ENCODE results near the gene NMNAT3.

NMNAT3 gene

DNA sequence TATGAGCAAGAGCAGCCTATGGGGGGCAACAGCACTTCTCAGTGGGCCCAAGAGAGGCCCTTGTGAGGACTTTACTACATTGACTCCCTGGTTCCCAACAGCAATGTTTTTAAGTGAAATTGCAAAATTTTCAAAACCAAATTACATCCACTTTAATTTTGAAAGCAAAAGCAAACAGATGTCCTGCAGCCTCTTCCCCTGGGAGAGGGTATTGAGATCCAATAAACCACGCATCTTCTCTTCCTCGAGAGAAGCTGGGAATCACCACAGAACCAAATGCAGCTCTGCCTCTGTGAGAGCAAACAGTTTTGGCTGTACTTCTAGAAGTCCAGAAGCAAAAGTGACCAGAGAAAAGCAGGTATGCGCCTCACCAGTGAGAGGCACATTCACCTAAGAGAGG is 25.2 kb downstream of the NMNAT3 start:
- no peak overlapping the region for H3K4me3 ChIP-seq (ENCODE audit: low read depth, low read length)
- in situ Hi-C loops (cut with HindIII; ENCODE audit: low sequenced_read_pairs): no loop called here
- TF ChIP-seq, protein P1, sequence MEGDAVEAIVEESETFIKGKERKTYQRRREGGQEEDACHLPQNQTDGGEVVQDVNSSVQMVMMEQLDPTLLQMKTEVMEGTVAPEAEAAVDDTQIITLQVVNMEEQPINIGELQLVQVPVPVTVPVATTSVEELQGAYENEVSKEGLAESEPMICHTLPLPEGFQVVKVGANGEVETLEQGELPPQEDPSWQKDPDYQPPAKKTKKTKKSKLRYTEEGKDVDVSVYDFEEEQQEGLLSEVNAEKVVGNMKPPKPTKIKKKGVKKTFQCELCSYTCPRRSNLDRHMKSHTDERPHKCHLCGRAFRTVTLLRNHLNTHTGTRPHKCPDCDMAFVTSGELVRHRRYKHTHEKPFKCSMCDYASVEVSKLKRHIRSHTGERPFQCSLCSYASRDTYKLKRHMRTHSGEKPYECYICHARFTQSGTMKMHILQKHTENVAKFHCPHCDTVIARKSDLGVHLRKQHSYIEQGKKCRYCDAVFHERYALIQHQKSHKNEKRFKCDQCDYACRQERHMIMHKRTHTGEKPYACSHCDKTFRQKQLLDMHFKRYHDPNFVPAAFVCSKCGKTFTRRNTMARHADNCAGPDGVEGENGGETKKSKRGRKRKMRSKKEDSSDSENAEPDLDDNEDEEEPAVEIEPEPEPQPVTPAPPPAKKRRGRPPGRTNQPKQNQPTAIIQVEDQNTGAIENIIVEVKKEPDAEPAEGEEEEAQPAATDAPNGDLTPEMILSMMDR (IDR thresholded peaks at IDR 0.05; ENCODE audit: low read depth, low read length, missing control alignments): no peak
- DNase-seq (ENCODE audit: low read depth): no peak

DNA sequence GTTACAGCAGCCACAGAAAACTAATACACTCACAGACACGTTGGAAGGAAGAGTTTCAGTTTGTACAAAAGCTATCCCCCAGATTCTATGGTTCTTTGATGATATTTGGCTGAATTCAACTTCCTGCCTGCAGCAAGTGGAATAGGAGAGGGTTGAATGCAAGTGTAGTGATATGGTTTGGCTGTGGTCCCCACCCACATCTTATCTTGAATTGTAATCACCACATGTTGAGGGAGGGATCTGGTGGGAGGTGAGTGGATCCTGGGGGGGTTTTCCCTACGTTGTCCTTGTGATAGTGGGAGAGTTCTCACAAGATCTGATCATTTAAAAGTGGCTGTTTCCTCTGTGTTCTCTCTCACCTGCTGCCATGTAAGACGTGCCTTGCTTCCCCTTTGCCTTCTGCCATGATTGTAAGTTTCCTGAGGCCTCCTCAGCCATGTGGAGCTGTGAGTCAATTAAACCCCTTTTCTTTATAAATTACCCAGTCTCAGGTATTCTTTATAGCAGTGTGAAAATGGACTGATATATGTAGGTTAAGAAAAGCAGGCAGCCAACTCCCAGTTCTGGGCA is 29.8 kb downstream of the NMNAT3 start:
- TF ChIP-seq, protein P1 (IDR thresholded peaks at IDR 0.05; ENCODE audit: low read depth, low read length, missing control alignments): no peak
- no peak overlapping the region for H3K4me3 ChIP-seq (ENCODE audit: low read depth, low read length)
- DNase-seq (ENCODE audit: low read depth): no peak
- in situ Hi-C loops (cut with HindIII; ENCODE audit: low sequenced_read_pairs): no loop called here

DNA sequence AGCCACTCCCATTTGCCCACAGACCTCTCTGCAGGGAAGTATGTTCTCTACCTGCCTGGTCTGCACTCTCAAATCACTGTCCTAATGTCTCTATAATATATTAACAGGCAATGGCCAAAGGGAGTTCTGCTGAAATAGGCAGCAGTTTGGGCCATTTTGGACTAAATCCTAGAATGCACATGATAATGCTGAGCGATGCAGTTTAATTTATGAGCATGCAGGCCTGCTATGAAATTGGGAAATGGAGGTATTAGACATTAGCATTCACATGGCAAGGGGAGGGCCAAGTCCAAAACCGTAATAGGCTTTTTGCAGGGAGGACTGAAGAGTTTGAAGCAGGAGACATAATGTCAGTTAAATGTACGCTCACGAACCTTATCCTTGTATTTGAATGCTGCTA is 31.3 kb downstream of the NMNAT3 start:
- H3K4me3 ChIP-seq (ENCODE audit: low read depth, low read length): no peak overlapping the region
- TF ChIP-seq, protein P1 (IDR thresholded peaks at IDR 0.05; ENCODE audit: low read depth, low read length, missing control alignments): no peak
- in situ Hi-C loops (cut with HindIII; ENCODE audit: low sequenced_read_pairs): no loop called here
- no peak for DNase-seq (ENCODE audit: low read depth)

DNA sequence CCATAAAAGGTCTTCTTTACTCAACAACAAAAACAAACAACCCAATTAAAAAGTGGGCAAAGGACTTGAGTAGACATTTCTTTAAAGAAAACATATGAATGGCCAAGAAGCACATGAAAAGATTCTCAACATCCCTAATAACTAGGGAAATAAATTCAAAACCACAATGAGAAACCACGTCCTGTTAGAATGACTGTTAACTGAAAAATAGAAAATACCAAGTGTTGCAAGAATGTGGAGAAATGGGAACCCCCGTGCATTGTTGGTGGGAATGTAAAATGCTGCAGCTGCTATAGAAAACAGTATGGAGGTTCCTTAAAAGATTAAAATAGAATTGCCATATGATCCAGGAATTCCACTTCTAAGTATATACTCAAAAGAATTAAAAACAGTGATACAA is 34.8 kb downstream of the NMNAT3 start:
- TF ChIP-seq, protein P1 (IDR thresholded peaks at IDR 0.05; ENCODE audit: low read depth, low read length, missing control alignments): no peak
- no peak overlapping the region for H3K4me3 ChIP-seq (ENCODE audit: low read depth, low read length)
- in situ Hi-C loops (cut with HindIII; ENCODE audit: low sequenced_read_pairs): no loop called here
- peak; percentile 13 for DNase-seq (ENCODE audit: low read depth)

DNA sequence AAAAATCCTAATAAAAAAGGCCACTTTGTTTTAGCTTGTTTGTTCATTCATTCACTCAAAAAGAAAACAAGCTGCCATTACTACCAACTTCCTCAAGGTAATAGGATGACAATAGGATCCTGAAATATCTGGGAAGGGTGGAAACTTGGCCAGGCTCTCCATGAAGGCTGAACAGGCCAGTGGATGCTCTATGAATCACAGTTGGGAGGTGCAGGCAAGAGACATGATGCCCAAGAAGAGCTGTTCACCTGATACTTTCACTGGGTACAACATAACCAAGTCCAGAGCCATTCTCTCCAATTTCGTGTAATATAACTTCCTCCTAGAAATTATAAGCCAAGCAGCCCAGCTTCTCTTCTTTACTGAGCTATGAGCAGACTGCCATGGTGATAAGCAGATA is 37.3 kb downstream of the NMNAT3 start:
- in situ Hi-C loops (cut with HindIII; ENCODE audit: low sequenced_read_pairs): no loop called here
- DNase-seq (ENCODE audit: low read depth): no peak
- TF ChIP-seq, protein P1 (IDR thresholded peaks at IDR 0.05; ENCODE audit: low read depth, low read length, missing control alignments): no peak

DNA sequence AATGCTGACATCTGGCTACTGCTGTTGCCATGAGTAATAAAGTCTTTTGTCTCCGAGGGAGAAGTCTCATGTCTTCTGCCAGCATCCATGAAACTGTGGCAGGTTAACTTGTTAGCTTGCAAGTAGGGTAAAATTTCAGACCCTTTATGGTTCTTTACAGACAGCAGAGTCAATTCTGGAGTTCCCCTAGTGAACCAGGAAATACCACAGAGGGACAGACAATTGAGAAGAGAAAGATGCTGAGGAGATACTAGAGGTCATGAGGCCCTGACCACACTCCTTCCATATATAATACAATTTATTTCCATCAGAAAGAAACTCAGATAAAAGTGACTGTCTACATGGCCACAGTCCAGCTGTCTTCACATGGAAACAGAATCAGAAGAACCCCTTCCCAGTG is 38.1 kb downstream of the NMNAT3 start:
- no peak for DNase-seq (ENCODE audit: low read depth)
- in situ Hi-C loops (cut with HindIII; ENCODE audit: low sequenced_read_pairs): no loop called here

More for the DNA sequence above, 37.3 kb downstream of the NMNAT3 start:
- no peak overlapping the region for H3K4me3 ChIP-seq (ENCODE audit: low read depth, low read length)

More for the DNA sequence above, 38.1 kb downstream of the NMNAT3 start:
- H3K4me3 ChIP-seq (ENCODE audit: low read depth, low read length): no peak overlapping the region
- TF ChIP-seq, protein P1 (IDR thresholded peaks at IDR 0.05; ENCODE audit: low read depth, low read length, missing control alignments): no peak
